Sigmoid colon (tissue), 7 donors: Measurements from ENCODE around the gene ABHD5. TPM values are rescaled to one million over a fixed set of nuclear protein-coding genes. Genes with fewer than 3 reads are reported as not detected.

Experiments used
- DNase-seq: peaks from one replicate; pipeline ENCODE4 v3.0.0-alpha.2; 2019
- H3K27ac ChIP-seq, 4 donors: fragments of 200-600 bp; sonication (generic); one replicate each; pipeline ENCODE4 v1.5.1; 2016 to 2019; ENCODE audit warnings: mild to moderate bottlenecking in 1 of 4
- H3K27me3 ChIP-seq, 3 donors: fragments of 200-600 bp; sonication (generic); one replicate each; pipeline ENCODE4 v1.5.1; 2019; ENCODE audit warnings: mild to moderate bottlenecking in 1 of 3
- H3K36me3 ChIP-seq, 4 donors: fragments of 200-600 bp; sonication (generic); one replicate each; pipeline ENCODE4 v1.5.1; 2016 to 2019
- H3K4me1 ChIP-seq, 4 donors: fragments of 200-600 bp; sonication (generic); one replicate each; pipeline ENCODE4 v1.5.1; 2017 to 2019
- H3K4me3 ChIP-seq, 4 donors: fragments of 200-600 bp; sonication (generic); one replicate each; pipeline ENCODE4 v1.5.1; 2017 to 2019; ENCODE audit warnings: mild to moderate bottlenecking in 2 of 4, moderate library complexity in 1 of 4
- H3K9me3 ChIP-seq, 4 donors: fragments of 200-600 bp in 3 of 4; sonication (generic) in 3 of 4; one replicate each; pipeline versions ENCODE4 v1.5.1 to v1.6.1; 2013 to 2019
- CTCF ChIP-seq, 4 experiments: fragments of 450-650 bp in 3 of 4; fragments of 200-600 bp in 1 of 4; IDR thresholded peaks; one replicate each; pipeline ENCODE4 v1.5.1; 2016 to 2019; ENCODE audit warnings: antibody characterized with exemption in 4 of 4, mild to moderate bottlenecking in 3 of 4, moderate library complexity in 2 of 4
- EP300 ChIP-seq, 4 donors: sonication (generic); formaldehyde crosslinking; IDR thresholded peaks; one replicate each; pipeline ENCODE4 v1.6.1; 2017; ENCODE audit warnings: antibody characterized with exemption in 4 of 4
- POLR2A ChIP-seq, 2 donors: fragments of 450-650 bp; IDR thresholded peaks; one replicate each; pipeline ENCODE4 v1.6.1; 2016; ENCODE audit warnings: antibody characterized with exemption in 2 of 2, mild to moderate bottlenecking in 2 of 2, moderate library complexity in 2 of 2
- POLR2AphosphoS5 ChIP-seq, 4 donors: sonication (generic); formaldehyde crosslinking; IDR thresholded peaks; one replicate each; pipeline ENCODE4 v1.6.1; 2017; ENCODE audit warnings: antibody characterized with exemption in 4 of 4
- WGBS, 2 donors: extraction: QIAGEN DNeasy Blood & Tissue Kit; methylation state at CpG; one replicate each; pipeline ENCODE4 v1.1.7; 2013; 5-methylcytosine and 5-hydroxymethylcytosine counted together
- intact Hi-C: fragments of 100-400 bp; cut with DNase I; formaldehyde crosslinking; loops from one replicate; pipeline ENCODE4 v1.15.1; 2023
- polyA plus RNA-seq, 3 donors: library from polyadenylated mRNA; stranded (reverse); fragments of 200-250 nt; gene quantifications; one replicate each; pipeline ENCODE4 v1.2.3, GENCODE V29; 2013
- total RNA-seq, 4 donors: library from RNA; depleted of rRNA; stranded (reverse); fragments of >200 nt; gene quantifications; one replicate each; pipeline ENCODE4 v1.1.0, GENCODE V29; 2016
- donor health status: healthy with polysubstance abuse.
- donor health status: Bipolar disorder and iron deficiency.
- donor health status: healthy.

Gene ABHD5
- total RNA-seq (10 to 100 TPM; 11.1 to 24.7 (median 22.3) TPM), polyA plus RNA-seq (10 to 100 TPM; 16.9 to 48.3 (median 22.2) TPM)

- WGBS, 2 donors = 0% methylated on average over 71 of the region's 71 CpGs
- Histone ChIP-seq H3K27ac (peak within 1 kb of the TSS; percentile 89 to 94 (median 92)), H3K27me3 (no peaks in the 10 kb centered on the region), H3K4me1 (peaks cover 0 to 31% (median 19%) of the 10 kb centered on the region in 4 donors), H3K9me3 (no peaks in the 10 kb centered on the region), H3K36me3 (no peaks in the 10 kb centered on the region), H3K4me3 (peak within 1 kb of the TSS; percentile 63 to 93 (median 88))
- TF ChIP-seq CTCF (IDR thresholded peaks at IDR 0.05) (no peak), POLR2A (IDR thresholded peaks at IDR 0.05) (peak; percentile 95 to 96), POLR2AphosphoS5 (IDR thresholded peaks at IDR 0.05) (peak; percentile 93 to 97 (median 94))
- peak; percentile 93 for DNase-seq
- intact Hi-C loops = loop anchor here (2.0 to 5.0 kb wide), 3 partner anchors 70 to 403 kb away; partner anchors contain the start of gene SNRK
Measured at GRCh38 chr3:43690400-43691119, at the start of gene ABHD5. ABHD5 (plus strand) TSS chr3:43690938; CDS start chr3:43690993, 55 bp downstream.

- no peak overlapping the region for H3K27ac ChIP-seq
- intact Hi-C loops = no loop called here
- H3K4me3 ChIP-seq = no peak overlapping the region
- no peaks in the 10 kb centered on the region for H3K27me3 ChIP-seq
- 82 to 83% methylated on average over 4 of the region's 4 CpGs for WGBS, 2 donors
- H3K4me1 ChIP-seq = no peaks in the 10 kb centered on the region
- no peak for DNase-seq
- H3K36me3 ChIP-seq = no peaks in the 10 kb centered on the region
- no peaks in the 10 kb centered on the region for H3K9me3 ChIP-seq
- TF ChIP-seq EP300 (IDR thresholded peaks at IDR 0.05) (no peak), CTCF (IDR thresholded peaks at IDR 0.05) (no peak), POLR2A (IDR thresholded peaks at IDR 0.05) (no peak), POLR2AphosphoS5 (IDR thresholded peaks at IDR 0.05) (no peak)
Measured at GRCh38 chr3:43641306-43642114, 49.2 kb upstream of the ABHD5 start.

- H3K27me3 ChIP-seq = no peaks in the 10 kb centered on the region
Measured at GRCh38 chr3:43644443-43644842, 46.3 kb upstream of the ABHD5 start.

More at GRCh38 chr3:43644443-43644842, 46.3 kb upstream of the ABHD5 start:
- intact Hi-C loops = no loop called here
- TF ChIP-seq CTCF (IDR thresholded peaks at IDR 0.05) = no peak
- no peak for TF ChIP-seq POLR2A (IDR thresholded peaks at IDR 0.05)
- no peak for TF ChIP-seq POLR2AphosphoS5 (IDR thresholded peaks at IDR 0.05)
- no peak for TF ChIP-seq EP300 (IDR thresholded peaks at IDR 0.05)
- H3K9me3 ChIP-seq = no peaks in the 10 kb centered on the region
- H3K36me3 ChIP-seq = no peaks in the 10 kb centered on the region
- H3K27ac ChIP-seq = no peak overlapping the region
- no peak for DNase-seq
- H3K4me1 ChIP-seq = no peaks in the 10 kb centered on the region
- WGBS, 2 donors = 95 to 96% methylated on average over 2 of the region's 2 CpGs
- H3K4me3 ChIP-seq = no peak overlapping the region
